ENCODE results near the gene DVL3. TPM values are rescaled to one million over a fixed set of nuclear protein-coding genes. Genes with fewer than 3 reads are reported as not detected.

DVL3 gene
- total RNA-seq, 1 experiment from 2014 or later = 86.7 TPM

DNA sequence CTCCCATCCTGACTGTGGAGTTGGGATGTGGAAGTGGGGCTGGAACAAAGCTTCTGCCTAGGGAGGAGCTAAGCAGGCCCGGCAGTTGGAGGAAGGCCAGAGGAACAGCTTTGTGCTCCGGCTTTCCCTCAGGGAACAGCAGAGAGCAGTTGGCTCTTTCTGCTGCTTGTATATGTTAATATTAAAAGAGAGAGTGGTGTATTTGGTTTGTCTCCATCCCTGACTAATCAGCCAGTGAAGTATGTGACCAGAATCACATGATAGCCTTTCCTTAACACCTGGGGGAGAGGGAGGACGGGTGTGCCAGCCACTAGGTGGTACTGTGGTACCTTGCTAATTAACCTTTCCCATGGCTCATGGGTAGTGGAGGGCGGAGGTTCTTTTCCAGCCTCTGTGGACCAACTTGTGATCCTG lies 10.1 kb upstream of the DVL3 start:
- peak; percentile 64 for DNase-seq
- no TSS peak for BruUV-seq (replicated peaks)

DNA sequence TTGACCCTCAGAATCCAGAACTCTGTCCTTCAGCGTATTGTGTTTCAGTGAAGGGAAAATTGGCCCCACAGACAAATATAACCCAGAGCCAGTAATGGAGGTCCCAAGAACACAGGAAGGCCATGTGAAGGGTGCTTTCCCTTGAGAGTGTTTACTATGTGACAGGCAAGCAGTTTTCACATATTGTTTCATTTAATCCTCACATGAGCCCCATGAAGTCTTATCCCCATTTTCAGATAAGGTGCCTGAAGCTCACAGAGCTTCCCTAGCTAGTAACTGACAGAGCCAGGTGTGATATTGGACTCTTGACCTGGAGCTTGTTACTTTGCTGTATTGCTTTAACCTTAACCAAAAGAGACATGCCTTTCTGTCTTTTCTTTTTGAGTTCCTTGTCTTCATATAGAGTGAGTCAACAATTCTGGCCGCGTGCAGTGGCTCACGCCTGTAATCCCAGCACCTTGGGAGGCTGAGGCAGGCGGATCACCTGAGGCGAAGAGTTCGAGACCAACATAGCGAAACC lies 9.4 kb upstream of the DVL3 start:
- Histone ChIP-seq H3K27me3 (replicated peaks; ENCODE audit: control insufficient read depth, insufficient read depth, low read length) (no peaks in the 10 kb centered on the region), H3K4me3 (ENCODE audit: low read depth, low read length) (no peak overlapping the region), H3K9me3 (no peaks in the 10 kb centered on the region), H3K36me3 (ENCODE audit: control insufficient read depth, insufficient read depth, low read length) (peaks cover 6% of the 10 kb centered on the region), H3K4me1 (no peaks in the 10 kb centered on the region)
- H3K9me3 Mint-ChIP-seq (ENCODE audit: unreplicated experiment) = no peaks in the 10 kb centered on the region
- intact Hi-C loops (cut with micrococcal nuclease; ENCODE audit: unreplicated experiment) = loop anchor here (2.0 kb wide), 2 partner anchors 103 to 143 kb away; partner anchors contain the start of genes ALG3 and EEF1AKMT4
- no peaks in the 10 kb centered on the region for H3K4me1 Mint-ChIP-seq (ENCODE audit: low read depth, unreplicated experiment)
- BruUV-seq (replicated peaks) = no TSS peak
- DNase-seq = no peak
- no peak overlapping the region for H3K27ac Mint-ChIP-seq (ENCODE audit: unreplicated experiment)
- peaks cover 20% of the 10 kb centered on the region for H3K36me3 Mint-ChIP-seq (ENCODE audit: insufficient read depth, unreplicated experiment)
- TF ChIP-seq, protein P1, sequence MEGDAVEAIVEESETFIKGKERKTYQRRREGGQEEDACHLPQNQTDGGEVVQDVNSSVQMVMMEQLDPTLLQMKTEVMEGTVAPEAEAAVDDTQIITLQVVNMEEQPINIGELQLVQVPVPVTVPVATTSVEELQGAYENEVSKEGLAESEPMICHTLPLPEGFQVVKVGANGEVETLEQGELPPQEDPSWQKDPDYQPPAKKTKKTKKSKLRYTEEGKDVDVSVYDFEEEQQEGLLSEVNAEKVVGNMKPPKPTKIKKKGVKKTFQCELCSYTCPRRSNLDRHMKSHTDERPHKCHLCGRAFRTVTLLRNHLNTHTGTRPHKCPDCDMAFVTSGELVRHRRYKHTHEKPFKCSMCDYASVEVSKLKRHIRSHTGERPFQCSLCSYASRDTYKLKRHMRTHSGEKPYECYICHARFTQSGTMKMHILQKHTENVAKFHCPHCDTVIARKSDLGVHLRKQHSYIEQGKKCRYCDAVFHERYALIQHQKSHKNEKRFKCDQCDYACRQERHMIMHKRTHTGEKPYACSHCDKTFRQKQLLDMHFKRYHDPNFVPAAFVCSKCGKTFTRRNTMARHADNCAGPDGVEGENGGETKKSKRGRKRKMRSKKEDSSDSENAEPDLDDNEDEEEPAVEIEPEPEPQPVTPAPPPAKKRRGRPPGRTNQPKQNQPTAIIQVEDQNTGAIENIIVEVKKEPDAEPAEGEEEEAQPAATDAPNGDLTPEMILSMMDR (IDR thresholded peaks at IDR 0.05; ENCODE audit: insufficient read depth in 1 of 2, low read depth in 1 of 2, low read length in 1 of 2, severe bottlenecking in 1 of 2, unreplicated experiment in 1 of 2) = no peak
- POLR2A ChIA-PET = no interaction called here
- H3K27me3 Mint-ChIP-seq (ENCODE audit: insufficient read depth, unreplicated experiment) = no peaks in the 10 kb centered on the region
- H3K4me3 Mint-ChIP-seq (ENCODE audit: unreplicated experiment) = no peak overlapping the region
- CTCF ChIA-PET = no interaction called here

More for the DNA sequence above, 10.1 kb upstream of the DVL3 start:
- Mint-ChIP-seq H3K4me1 (ENCODE audit: low read depth, unreplicated experiment) (no peaks in the 10 kb centered on the region), H3K4me3 (ENCODE audit: unreplicated experiment) (no peak overlapping the region), H3K27ac (ENCODE audit: unreplicated experiment) (no peak overlapping the region), H3K9me3 (ENCODE audit: unreplicated experiment) (no peaks in the 10 kb centered on the region), H3K27me3 (ENCODE audit: insufficient read depth, unreplicated experiment) (no peaks in the 10 kb centered on the region), H3K36me3 (ENCODE audit: insufficient read depth, unreplicated experiment) (peaks cover 25% of the 10 kb centered on the region)
- Histone ChIP-seq H3K9me3 (no peaks in the 10 kb centered on the region), H3K4me3 (ENCODE audit: low read depth, low read length) (no peak overlapping the region), H3K27me3 (replicated peaks; ENCODE audit: control insufficient read depth, insufficient read depth, low read length) (no peaks in the 10 kb centered on the region), H3K36me3 (ENCODE audit: control insufficient read depth, insufficient read depth, low read length) (peaks cover 6% of the 10 kb centered on the region), H3K4me1 (no peaks in the 10 kb centered on the region)
- TF ChIP-seq, protein P1 (IDR thresholded peaks at IDR 0.05; ENCODE audit: insufficient read depth in 1 of 2, low read depth in 1 of 2, low read length in 1 of 2, severe bottlenecking in 1 of 2, unreplicated experiment in 1 of 2) = peak; percentile 36 to 64
- ChIA-PET CTCF (interaction anchor here (0.8 kb wide), 1 partner anchor 11 kb away, joined by 4 read pairs; the partner anchor contains the start of gene EIF2B5), POLR2A (interaction anchor here (1.7 kb wide), 1 partner anchor 41 kb away, joined by 8 read pairs; the partner anchor contains the start of gene ABCF3)
- intact Hi-C loops (cut with micrococcal nuclease; ENCODE audit: unreplicated experiment) = loop anchor here (2.0 kb wide), 2 partner anchors 104 to 144 kb away; partner anchors contain the start of genes ALG3 and EEF1AKMT4

- H3K36me3 Mint-ChIP-seq (ENCODE audit: insufficient read depth, unreplicated experiment) = peaks cover 4% of the 10 kb centered on the region
- intact Hi-C loops (cut with micrococcal nuclease; ENCODE audit: unreplicated experiment) = no loop called here
- Histone ChIP-seq H3K9me3 (no peaks in the 10 kb centered on the region), H3K4me3 (ENCODE audit: low read depth, low read length) (no peak overlapping the region), H3K36me3 (ENCODE audit: control insufficient read depth, insufficient read depth, low read length) (peaks cover 6% of the 10 kb centered on the region), H3K4me1 (no peaks in the 10 kb centered on the region), H3K27me3 (replicated peaks; ENCODE audit: control insufficient read depth, insufficient read depth, low read length) (no peaks in the 10 kb centered on the region)
- TF ChIP-seq, protein P1 (IDR thresholded peaks at IDR 0.05; ENCODE audit: insufficient read depth in 1 of 2, low read depth in 1 of 2, low read length in 1 of 2, severe bottlenecking in 1 of 2, unreplicated experiment in 1 of 2) = no peak
- POLR2A ChIA-PET = no interaction called here
- DNase-seq = no peak
- no peak overlapping the region for H3K27ac Mint-ChIP-seq (ENCODE audit: unreplicated experiment)
- no peaks in the 10 kb centered on the region for H3K27me3 Mint-ChIP-seq (ENCODE audit: insufficient read depth, unreplicated experiment)
- no TSS peak for BruUV-seq (replicated peaks)
- H3K9me3 Mint-ChIP-seq (ENCODE audit: unreplicated experiment) = no peaks in the 10 kb centered on the region
- CTCF ChIA-PET = interaction anchor here (0.6 kb wide), 1 partner anchor 54 kb away, joined by 8 read pairs; no protein-coding TSS in a partner anchor
- H3K4me1 Mint-ChIP-seq (ENCODE audit: low read depth, unreplicated experiment) = no peaks in the 10 kb centered on the region
- no peak overlapping the region for H3K4me3 Mint-ChIP-seq (ENCODE audit: unreplicated experiment)
Observed at GRCh38 chr3:184148076-184148475, 7.1 kb upstream of the DVL3 start.
